ENCODE measurements around the gene SLC52A1. TPM values are rescaled to one million over a fixed set of nuclear protein-coding genes. Genes with fewer than 3 reads are reported as not detected.

The SLC52A1 gene
- total RNA-seq = 0.08 and 0.62 TPM in 2 replicates

GRCh38 chr17:5035315-5035714 is at the start of gene SLC52A1:
Gene SLC52A1, minus strand, starts transcription at chr17:5035426. Its CDS starts 820 bp downstream, at chr17:5034606.

GRCh38 chr17:5078106-5079028 is 43.1 kb upstream of the SLC52A1 start, which contains the start of gene ZFP3:
Gene ZFP3, plus strand, starts transcription at chr17:5078467. Its CDS starts 13,038 bp downstream, at chr17:5091505.

DNA sequence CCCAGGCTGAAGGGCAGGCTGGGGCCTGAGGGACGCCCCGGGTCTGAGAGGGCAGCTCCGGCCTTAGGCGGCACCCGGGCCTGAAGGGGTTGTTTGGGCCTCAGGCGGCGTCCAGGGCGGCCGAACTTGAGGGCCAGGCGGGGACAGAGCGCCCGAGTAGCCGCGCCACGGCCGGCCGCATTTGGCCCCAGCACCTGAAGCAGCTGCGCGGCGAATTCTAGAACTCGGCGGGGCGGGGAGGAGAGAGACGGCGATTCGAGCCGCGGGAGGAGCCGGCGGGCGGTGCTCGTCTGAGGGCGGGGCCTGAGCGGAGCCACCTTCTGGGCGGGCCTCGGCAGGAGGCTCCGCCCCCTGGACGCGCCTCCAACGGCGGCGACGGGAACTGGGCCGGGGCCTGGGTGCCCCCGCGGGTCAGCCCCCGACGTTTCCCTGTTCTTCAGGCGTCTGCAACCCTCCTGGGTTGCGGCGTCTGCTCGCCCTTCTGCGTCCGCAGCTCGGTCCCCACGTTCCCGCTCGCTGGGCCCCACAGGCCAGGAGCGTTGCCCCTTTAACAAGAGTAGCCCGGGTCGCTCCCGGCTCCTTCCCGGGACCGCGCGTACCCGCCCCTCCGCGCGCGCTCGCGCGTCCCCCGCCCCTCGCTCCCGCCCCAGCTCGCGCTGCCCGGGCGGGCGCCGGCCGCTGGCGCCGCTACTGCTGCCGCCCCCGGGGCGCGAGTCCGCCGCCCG is 37.8 kb downstream of the SLC52A1 start, which contains the start of the genes INCA1 and KIF1C:
Gene INCA1, minus strand, starts transcription at position 221 of the 725 bp plus-strand sequence. CDS start 3,085 bp downstream, outside the sequence.
Gene KIF1C, plus strand, starts transcription at position 649 of the 725 bp plus-strand sequence. CDS start 2,297 bp downstream, outside the sequence.

DNA sequence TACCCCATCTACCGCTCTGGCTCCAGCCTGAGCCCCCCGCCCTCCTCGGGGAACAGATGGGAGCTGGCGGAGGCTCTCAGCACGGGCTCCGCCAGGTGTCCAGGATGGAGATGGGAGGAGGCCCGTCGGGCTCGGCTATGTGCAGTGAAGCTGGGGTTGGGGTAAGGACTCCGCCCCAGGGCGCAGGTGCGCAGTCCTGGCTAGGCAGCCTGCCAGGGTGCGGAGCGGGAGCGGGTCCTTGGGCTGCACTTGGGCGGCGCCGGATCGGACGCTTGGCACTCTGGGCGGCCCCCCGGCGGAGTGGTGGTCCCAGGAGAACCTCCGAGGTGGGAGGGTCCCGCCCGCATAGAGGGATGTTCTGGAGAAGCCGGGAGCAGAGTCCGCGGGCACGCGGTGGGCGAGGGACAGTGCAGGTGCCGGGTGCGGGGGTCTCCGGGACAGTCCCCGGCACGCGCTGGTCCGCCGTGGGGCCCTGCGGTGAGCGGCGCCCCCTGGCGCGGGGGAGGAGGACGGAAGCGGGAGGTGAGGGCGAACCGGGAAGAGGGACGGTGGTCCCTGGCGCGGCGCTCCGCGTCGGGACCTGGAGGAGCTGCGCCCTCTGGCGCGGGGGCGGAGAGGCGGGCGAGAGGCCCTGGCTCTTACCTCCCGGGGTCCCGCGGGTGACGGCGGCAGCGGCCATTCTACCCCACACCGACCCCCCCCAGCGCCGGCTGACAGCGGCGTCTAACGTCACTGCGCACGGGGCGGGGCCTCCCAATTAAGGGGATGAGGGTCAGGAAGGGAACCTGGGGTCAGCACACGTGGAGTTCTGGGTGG is 48.1 kb downstream of the SLC52A1 start, which contains the start of gene CAMTA2:
Gene CAMTA2, minus strand, starts transcription at position 725 of the 816 bp plus-strand sequence. CDS start 1,453 bp downstream, outside the sequence.

Other genes with a start within 250 kb of the SLC52A1 start
- gene VMO1, start 249.1 kb downstream of the SLC52A1 start, total RNA-seq = 0.31 TPM in 1 of 2 replicates, not detected in the other
- gene GLTPD2, start 246.5 kb downstream of the SLC52A1 start, total RNA-seq = not detected in 2 replicates
- gene PSMB6, start 239.3 kb downstream of the SLC52A1 start, total RNA-seq = 272 and 338 TPM in 2 replicates
- 19.6 and 23.9 TPM in 2 replicates for gene PLD2, start 228.3 kb downstream of the SLC52A1 start, total RNA-seq
- 43.4 and 65.6 TPM in 2 replicates for gene MINK1, start 202.1 kb downstream of the SLC52A1 start, total RNA-seq
- 1.1 and 2.2 TPM in 2 replicates for gene C17orf107, start 135.9 kb downstream of the SLC52A1 start, total RNA-seq
- gene CHRNE, start 132.3 kb downstream of the SLC52A1 start, total RNA-seq = not detected in 2 replicates
- gene GP1BA, start 103.1 kb downstream of the SLC52A1 start, total RNA-seq = not detected in 2 replicates
- gene SLC25A11, start 95.4 kb downstream of the SLC52A1 start, total RNA-seq = 53.0 and 63.6 TPM in 2 replicates
- 50.5 and 60.4 TPM in 2 replicates for gene RNF167, start 95.2 kb downstream of the SLC52A1 start, total RNA-seq
- 1,881 and 2,020 TPM in 2 replicates for gene PFN1, start 86.9 kb downstream of the SLC52A1 start, total RNA-seq
- gene ENO3, start 84.3 kb downstream of the SLC52A1 start, total RNA-seq = 0.61 and 0.86 TPM in 2 replicates
- gene SPAG7, start 67.6 kb downstream of the SLC52A1 start, total RNA-seq = 64.0 and 77.2 TPM in 2 replicates
- 9.7 and 22.2 TPM in 2 replicates for gene CAMTA2, start 47.8 kb downstream of the SLC52A1 start, total RNA-seq
- gene INCA1, start 37.9 kb downstream of the SLC52A1 start, total RNA-seq = 0.08 TPM in 1 of 2 replicates, not detected in the other
- 73.7 and 76.2 TPM in 2 replicates for gene KIF1C, start 37.5 kb downstream of the SLC52A1 start, total RNA-seq
- 0.30 and 0.94 TPM in 2 replicates for gene ZFP3, start 43.0 kb upstream of the SLC52A1 start, total RNA-seq
- gene ZNF232, start 76.5 kb upstream of the SLC52A1 start, total RNA-seq = 5.8 and 5.9 TPM in 2 replicates
- gene USP6, start 80.6 kb upstream of the SLC52A1 start, total RNA-seq = under 0.01 TPM in 1 of 2 replicates, not detected in the other
- gene ZNF594, start 156.4 kb upstream of the SLC52A1 start, total RNA-seq = 0.87 and 2.1 TPM in 2 replicates
- gene SCIMP, start 199.4 kb upstream of the SLC52A1 start, total RNA-seq = not detected in 2 replicates
- 19.8 and 28.0 TPM in 2 replicates for gene RABEP1, start 246.9 kb upstream of the SLC52A1 start, total RNA-seq

Data from hair follicular keratinocyte (primary cell).